ENCODE measurements around the gene WHRN. TPM values are rescaled to one million over a fixed set of nuclear protein-coding genes. Genes with fewer than 3 reads are reported as not detected.

The WHRN gene
- total RNA-seq, 2 experiments from 2014 or later = 19.9 to 20.5 TPM

GRCh38 chr9:114478459-114478858 is 26.8 kb downstream of the WHRN start:
- ChIA-PET CTCF (no interaction called here), POLR2A (interaction anchor here (1.0 to 1.2 kb wide), 2 partner anchors 26 to 175 kb away, joined by 3 to 4 read pairs; no protein-coding TSS in a partner anchor)
- Mint-ChIP-seq H3K4me3 (no peak overlapping the region), H3K36me3 (ENCODE audit: low read depth) (no peaks in the 10 kb centered on the region), H3K9me3 (no peaks in the 10 kb centered on the region), H3K4me1 (ENCODE audit: low read depth) (peaks cover 8% of the 10 kb centered on the region), H3K27me3 (no peaks in the 10 kb centered on the region), H3K27ac (no peak overlapping the region)
- Histone ChIP-seq H3K36me3 (ENCODE audit: insufficient read depth, low read length) (no peaks in the 10 kb centered on the region), H3K4me1 (ENCODE audit: insufficient read depth, low read length) (peaks cover 15% of the 10 kb centered on the region), H3K27me3 (ENCODE audit: control insufficient read depth in 1 of 2, insufficient read depth in 2 of 2, low read length in 2 of 2) (no peaks in the 10 kb centered on the region), H3K27ac (ENCODE audit: low read depth in 1 of 2, low read length in 2 of 2) (no peak overlapping the region), H3K4me3 (ENCODE audit: low read length) (no peak overlapping the region), H3K9me3 (ENCODE audit: control insufficient read depth in 1 of 2, insufficient read depth in 1 of 2, low read length in 2 of 2) (no peaks in the 10 kb centered on the region)
- intact Hi-C loops (cut with DNase I, micrococcal nuclease) = no loop called here
- ATAC-seq (ENCODE audit: poor library complexity) = no peak
- DNase-seq = no peak
- TF ChIP-seq CTCF (IDR thresholded peaks at IDR 0.05) = no peak

- Histone ChIP-seq H3K27me3 (ENCODE audit: control insufficient read depth in 1 of 2, insufficient read depth in 2 of 2, low read length in 2 of 2) (no peaks in the 10 kb centered on the region), H3K27ac (ENCODE audit: low read depth in 1 of 2, low read length in 2 of 2) (no peak overlapping the region), H3K9me3 (ENCODE audit: control insufficient read depth in 1 of 2, insufficient read depth in 1 of 2, low read length in 2 of 2) (no peaks in the 10 kb centered on the region), H3K36me3 (ENCODE audit: insufficient read depth, low read length) (no peaks in the 10 kb centered on the region), H3K4me3 (ENCODE audit: low read length) (no peak overlapping the region), H3K4me1 (ENCODE audit: insufficient read depth, low read length) (peaks cover 15% of the 10 kb centered on the region)
- Mint-ChIP-seq H3K9me3 (no peaks in the 10 kb centered on the region), H3K4me1 (ENCODE audit: low read depth) (peaks cover 8% of the 10 kb centered on the region), H3K4me3 (no peak overlapping the region), H3K27me3 (no peaks in the 10 kb centered on the region), H3K27ac (no peak overlapping the region), H3K36me3 (ENCODE audit: low read depth) (no peaks in the 10 kb centered on the region)
- CTCF ChIA-PET = interaction anchor here (1.2 kb wide), 1 partner anchor 10 kb away, joined by 4 read pairs; no protein-coding TSS in a partner anchor
- ATAC-seq (ENCODE audit: poor library complexity) (no peak), DNase-seq (no peak)
- intact Hi-C loops (cut with DNase I, micrococcal nuclease) = no loop called here
- POLR2A ChIA-PET = interaction anchor here (1.2 kb wide), 1 partner anchor 176 kb away, joined by 4 read pairs; no protein-coding TSS in a partner anchor
- TF ChIP-seq CTCF (IDR thresholded peaks at IDR 0.05) = no peak
Measured at GRCh38 chr9:114477642-114478041, 27.6 kb downstream of the WHRN start.

- H3K36me3 Mint-ChIP-seq (ENCODE audit: low read depth) = no peaks in the 10 kb centered on the region
- Histone ChIP-seq H3K27me3 (ENCODE audit: control insufficient read depth in 1 of 2, insufficient read depth in 2 of 2, low read length in 2 of 2) (no peaks in the 10 kb centered on the region), H3K9me3 (ENCODE audit: control insufficient read depth in 1 of 2, insufficient read depth in 1 of 2, low read length in 2 of 2) (peaks cover 0 to 3% of the 10 kb centered on the region in 2 experiments), H3K4me1 (ENCODE audit: insufficient read depth, low read length) (peaks cover 15% of the 10 kb centered on the region), H3K27ac (ENCODE audit: low read depth in 1 of 2, low read length in 2 of 2) (no peak overlapping the region), H3K36me3 (ENCODE audit: insufficient read depth, low read length) (no peaks in the 10 kb centered on the region), H3K4me3 (ENCODE audit: low read length) (no peak overlapping the region)
- H3K27ac Mint-ChIP-seq = no peak overlapping the region
- no peak for ATAC-seq (ENCODE audit: poor library complexity)
- no peaks in the 10 kb centered on the region for H3K9me3 Mint-ChIP-seq
- ChIA-PET POLR2A (interaction anchor here (1.2 kb wide), 1 partner anchor 177 kb away, joined by 4 read pairs; no protein-coding TSS in a partner anchor), CTCF (interaction anchor here (1.2 kb wide), 1 partner anchor 10 kb away, joined by 4 read pairs; no protein-coding TSS in a partner anchor)
- no peaks in the 10 kb centered on the region for H3K27me3 Mint-ChIP-seq
- no peak for DNase-seq
- no peak for TF ChIP-seq CTCF (IDR thresholded peaks at IDR 0.05)
- intact Hi-C loops (cut with DNase I, micrococcal nuclease) = no loop called here
- H3K4me3 Mint-ChIP-seq = no peak overlapping the region
- H3K4me1 Mint-ChIP-seq (ENCODE audit: low read depth) = peaks cover 8% of the 10 kb centered on the region
Measured at GRCh38 chr9:114476891-114477469, 28.3 kb downstream of the WHRN start.
